Measurements from ENCODE around the gene POLR1H.

The POLR1H gene

GRCh38 chr6:30061858-30062458, 893 bp downstream of the POLR1H start:
- no peak for DNase-seq (ENCODE audit: low read depth in 2 of 3, low spot score in 2 of 3)

DNA sequence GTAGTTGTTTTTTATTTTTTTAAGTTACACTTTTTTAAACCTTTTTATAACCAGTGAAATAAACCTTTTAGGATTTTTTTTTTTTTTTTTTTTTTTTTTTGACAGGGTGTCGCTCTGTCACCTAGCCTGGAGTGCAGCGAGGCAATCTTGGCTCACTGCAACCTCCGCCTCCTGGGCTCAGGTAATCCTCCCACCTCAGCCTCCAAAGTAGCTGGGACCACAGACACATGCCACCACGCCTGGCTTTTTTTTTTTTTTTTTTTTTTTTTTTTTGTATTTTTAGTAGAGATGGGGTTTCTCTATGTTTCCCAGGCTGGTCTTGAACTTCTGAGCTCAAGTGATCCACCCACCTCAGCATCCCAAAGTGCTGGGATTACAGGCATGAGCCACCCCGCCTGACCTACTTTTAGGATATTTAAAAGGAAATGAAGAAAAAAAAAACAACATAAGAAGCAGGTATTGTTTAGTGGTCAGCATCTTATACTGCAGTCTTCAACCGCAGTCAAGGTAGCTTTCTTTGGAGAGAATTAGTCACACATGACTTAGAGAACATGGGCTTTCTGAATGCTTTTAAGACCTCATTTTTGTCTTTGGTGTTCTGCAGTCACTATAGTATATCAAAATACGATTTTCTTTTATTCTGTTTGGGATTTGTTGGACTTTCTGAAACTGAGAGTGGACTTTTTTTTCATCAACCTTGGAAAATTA, 1.6 kb downstream of the POLR1H start:
- no peak for DNase-seq (ENCODE audit: low read depth in 2 of 3, low spot score in 2 of 3)

DNA sequence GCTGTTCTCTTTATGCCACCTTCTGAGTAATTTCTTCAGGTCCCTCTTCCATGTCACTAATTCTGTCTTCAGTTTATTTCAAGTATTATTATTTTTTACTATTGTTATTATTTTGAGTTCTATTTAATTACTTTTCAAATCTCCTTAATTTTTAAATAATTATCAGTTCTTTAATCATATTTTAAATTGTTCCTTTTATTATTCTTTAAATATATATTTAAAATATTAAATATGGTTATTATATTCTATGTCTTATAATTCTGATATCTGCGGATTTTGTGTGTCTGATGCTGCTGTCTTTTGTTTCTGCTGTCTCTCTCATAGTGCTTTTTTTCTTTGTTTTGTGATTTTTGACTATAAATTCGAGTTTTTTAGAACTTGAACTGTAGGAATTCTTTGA, 2.2 kb downstream of the POLR1H start:
- no peak for DNase-seq (ENCODE audit: low read depth in 2 of 3, low spot score in 2 of 3)

GRCh38 chr6:30066082-30066481, 5.0 kb downstream of the POLR1H start:
- DNase-seq (ENCODE audit: low read depth in 2 of 3, low spot score in 2 of 3): no peak

DNA sequence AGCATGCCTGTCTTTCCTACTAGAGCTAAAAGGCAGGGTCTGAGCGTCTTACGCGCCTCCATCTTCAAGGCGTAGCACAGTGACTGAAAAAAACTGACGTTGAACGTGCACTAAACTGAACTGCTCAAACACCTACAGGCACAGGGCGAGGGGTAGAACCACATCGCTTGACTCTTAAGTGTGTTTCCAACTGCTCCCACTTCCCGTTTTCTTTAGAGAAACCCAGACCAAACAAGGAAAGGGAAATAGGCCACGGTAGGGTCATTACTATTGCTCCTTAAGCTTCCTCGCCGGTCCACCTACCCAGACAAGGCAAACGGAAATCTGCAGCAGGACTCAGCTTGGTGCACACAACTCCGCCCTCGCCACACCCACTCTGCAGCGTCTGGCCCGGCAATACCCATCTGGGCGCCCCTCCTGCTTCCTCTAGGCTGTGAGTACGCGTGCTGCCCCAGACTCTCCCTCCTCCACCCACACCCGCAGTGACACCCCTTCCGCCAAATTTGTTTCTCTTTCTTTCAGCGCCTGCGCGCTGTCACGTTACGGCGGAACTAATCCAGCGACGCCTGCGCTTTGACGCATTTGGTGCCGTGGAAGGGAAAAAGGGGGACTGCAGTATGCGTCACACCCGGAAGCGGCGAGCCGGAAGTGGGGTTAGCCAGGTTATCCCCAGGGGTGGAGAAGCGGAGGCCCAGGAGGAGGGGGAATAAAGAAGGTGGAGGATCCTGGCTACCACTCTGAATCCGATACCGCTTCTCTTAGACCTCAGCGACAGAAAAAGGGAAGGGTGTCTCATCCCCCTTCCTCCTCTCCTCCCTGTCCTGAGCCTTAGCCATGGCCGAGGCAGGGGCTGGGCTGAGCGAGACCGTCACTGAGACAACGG, 5.8 kb downstream of the POLR1H start, which contains the start of gene PPP1R11:
TSS of gene PPP1R11 (plus strand) at position 622 of the 883 bp plus-strand sequence. CDS start at position 835, 213 bp downstream.
- DNase-seq (ENCODE audit: low read depth in 2 of 3, low spot score in 2 of 3): peak; percentile 83 to 97 (median 96)

- DNase-seq (ENCODE audit: low read depth in 2 of 3, low spot score in 2 of 3): no peak
Measured at GRCh38 chr6:30067460-30068139, 6.5 kb downstream of the POLR1H start.

GRCh38 chr6:30071081-30071818, 10.2 kb downstream of the POLR1H start:
- DNase-seq (ENCODE audit: low read depth in 2 of 3, low spot score in 2 of 3): no peak

DNA sequence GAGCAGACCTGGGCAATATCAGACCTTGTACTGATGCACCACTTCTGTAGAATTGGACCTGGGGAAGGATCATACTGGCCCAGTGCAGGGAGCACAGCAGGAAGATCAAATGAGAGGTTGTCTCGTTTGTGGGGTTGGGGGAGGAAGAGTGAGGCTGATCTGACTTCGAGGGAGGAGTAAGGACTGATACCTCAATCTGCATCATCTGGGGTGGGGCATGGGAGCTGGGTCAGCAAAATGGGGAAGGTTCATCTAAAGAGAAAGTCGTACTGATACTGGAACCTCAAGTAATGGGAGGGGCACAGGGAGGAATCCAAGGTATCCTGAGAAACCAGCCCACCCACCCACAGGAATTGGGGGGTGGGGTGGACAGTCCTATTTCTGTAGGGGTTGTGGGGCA, 10.8 kb downstream of the POLR1H start:
- no peak for DNase-seq (ENCODE audit: low read depth in 2 of 3, low spot score in 2 of 3)

GRCh38 chr6:30073489-30074235, 12.6 kb downstream of the POLR1H start:
- no peak for DNase-seq (ENCODE audit: low read depth in 2 of 3, low spot score in 2 of 3)

GRCh38 chr6:30074331-30075093, 13.4 kb downstream of the POLR1H start:
- DNase-seq (ENCODE audit: low read depth in 2 of 3, low spot score in 2 of 3): no peak

DNA sequence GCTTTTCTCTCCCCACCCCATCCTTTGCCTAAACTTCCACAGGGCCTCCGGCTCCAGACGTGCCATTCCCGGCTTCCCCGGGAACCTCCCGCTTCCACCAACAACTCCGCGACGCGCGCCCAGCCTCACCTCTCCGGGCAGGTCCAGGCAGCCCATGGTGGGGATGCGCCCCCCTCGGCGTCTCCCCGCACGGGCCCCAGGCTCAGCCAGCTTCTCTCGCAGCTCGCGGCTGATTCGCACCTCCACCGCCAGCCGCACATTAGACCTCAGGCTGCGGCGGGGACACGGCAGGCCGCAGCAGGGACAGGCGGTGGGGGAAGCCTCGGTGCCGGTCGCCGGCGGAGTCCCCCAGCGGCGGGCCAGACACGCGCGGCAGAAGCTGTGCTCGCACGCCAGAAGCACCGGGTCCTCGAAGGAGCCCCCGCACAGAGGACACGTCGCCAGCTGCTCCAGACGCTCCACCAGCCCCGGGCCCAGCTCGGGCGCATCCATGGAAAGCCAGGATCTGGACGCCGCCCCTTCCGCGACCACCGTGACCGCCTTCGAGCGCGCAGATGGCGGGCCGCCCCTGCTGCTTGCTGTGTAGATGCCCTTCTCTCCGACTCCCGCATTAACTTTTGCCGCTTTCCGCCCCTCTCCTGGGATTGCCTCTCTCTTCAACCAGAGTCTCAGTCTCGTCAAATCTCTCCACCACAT, 14.2 kb downstream of the POLR1H start, which contains the start of gene RNF39:
TSS of gene RNF39 (minus strand) at position 676 of the 696 bp plus-strand sequence. CDS start at position 492, 184 bp downstream.
- no peak for DNase-seq (ENCODE audit: low read depth in 2 of 3, low spot score in 2 of 3)

GRCh38 chr6:30075790-30076732, 15.0 kb downstream of the POLR1H start:
- no peak for DNase-seq (ENCODE audit: low read depth in 2 of 3, low spot score in 2 of 3)

- no peak for DNase-seq (ENCODE audit: low read depth in 2 of 3, low spot score in 2 of 3)
Measured at GRCh38 chr6:30077218-30077617, 16.2 kb downstream of the POLR1H start.

GRCh38 chr6:30087876-30088275, 26.8 kb downstream of the POLR1H start:
- no peak for DNase-seq (ENCODE audit: low read depth in 2 of 3, low spot score in 2 of 3)

DNA sequence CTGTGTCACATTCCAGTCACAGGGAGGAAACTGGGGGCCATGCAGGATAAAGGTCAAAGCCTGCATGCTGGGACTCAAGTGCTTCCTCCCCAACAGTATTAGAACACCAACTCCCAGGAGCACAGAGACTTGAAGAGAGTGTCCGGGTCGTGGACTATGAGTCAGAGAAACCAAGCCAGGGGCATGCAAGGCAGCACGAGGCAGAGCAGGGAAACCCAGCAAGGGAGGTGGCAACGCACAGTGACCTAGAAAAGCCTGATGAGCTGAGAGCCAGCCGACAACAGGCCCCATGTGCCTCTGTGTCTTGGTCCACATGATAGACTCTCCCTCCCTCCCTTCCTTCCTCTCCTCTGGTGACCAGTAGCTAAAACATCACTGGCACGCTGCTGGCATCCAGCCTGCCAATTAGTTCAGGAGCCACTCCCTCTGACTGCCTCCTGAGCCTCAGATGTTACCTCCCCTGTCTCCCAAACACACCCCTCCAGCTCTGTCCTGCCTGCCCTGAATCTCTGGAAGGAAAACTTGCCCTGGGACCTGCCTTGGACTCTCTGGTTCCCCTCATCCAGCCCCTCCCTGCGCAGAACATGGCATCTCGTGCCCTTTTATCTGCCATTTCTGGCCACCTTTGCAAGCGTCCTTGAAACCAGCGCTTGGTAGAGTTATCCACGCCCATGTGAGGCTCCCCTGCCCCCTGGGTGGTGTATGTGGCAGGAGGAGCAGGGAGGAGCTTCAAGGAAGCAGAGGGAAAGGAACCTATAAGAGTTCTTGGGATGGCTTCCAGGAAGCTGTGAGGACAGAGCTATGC, 30.7 kb downstream of the POLR1H start:
- DNase-seq (ENCODE audit: low read depth in 2 of 3, low spot score in 2 of 3): no peak

DNA sequence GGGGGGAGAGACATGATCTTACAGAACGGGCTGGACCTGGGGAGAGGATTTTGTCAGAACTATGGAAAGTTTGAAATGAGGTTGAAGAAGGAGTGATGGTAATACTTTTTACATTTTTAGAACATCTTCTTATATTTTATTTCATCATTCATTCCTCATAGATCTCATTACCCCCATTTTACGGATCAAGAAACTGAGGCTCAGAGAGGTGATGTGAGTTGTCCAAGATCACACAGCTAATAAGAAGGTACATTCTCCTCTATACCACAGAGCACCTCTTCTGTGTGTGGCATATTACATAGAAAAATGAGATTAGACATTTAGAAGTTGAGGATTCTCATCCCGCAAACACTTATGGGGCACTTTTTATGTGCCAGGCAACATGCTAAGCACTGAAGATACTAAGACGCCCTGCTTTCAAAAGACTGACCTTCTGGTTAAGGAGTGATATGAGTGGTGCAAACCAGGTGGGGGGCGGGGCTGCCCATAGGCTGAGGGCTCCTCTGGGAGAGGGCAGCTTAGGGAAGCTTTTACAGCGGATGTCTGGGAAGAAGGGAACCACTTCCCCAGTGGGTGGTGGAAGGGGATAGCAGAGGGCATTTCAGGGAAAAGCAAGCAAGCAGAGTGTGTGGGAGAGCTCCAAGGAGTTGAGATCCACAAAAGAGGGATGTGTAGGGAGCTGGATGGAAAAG, 31.9 kb downstream of the POLR1H start:
- no peak for DNase-seq (ENCODE audit: low read depth in 2 of 3, low spot score in 2 of 3)

Measured in activated CD8-positive, alpha-beta memory T cell treated with anti-CD3 and anti-CD28 coated beads for 48 hours (primary cell).